H1 (cell line): ENCODE measurements around the gene C16orf90. TPM values are rescaled to one million over a fixed set of nuclear protein-coding genes. Genes with fewer than 3 reads are reported as not detected.

ENCODE experiments used
- BACH1 ChIP-seq: IDR thresholded peaks from 2 replicates; pipeline ENCODE4 v1.6.1; 2012; ENCODE audit warnings: low read length, improper control_type of control experiment
- BCL11A ChIP-seq, 2 experiments: IDR thresholded peaks; one replicate each; pipeline ENCODE4 v1.6.1; 2011; ENCODE audit warnings: low read depth in 2 of 2, low read length in 2 of 2, mild to moderate bottlenecking in 2 of 2
- CHD7 ChIP-seq: fragments of 300-600 bp; sonication (generic); IDR thresholded peaks from 2 replicates; pipeline ENCODE4 v1.7.1; 2012; ENCODE audit warnings: low read length, moderate library complexity, mild to moderate bottlenecking, inconsistent platforms; ENCODE audit not compliant: insufficient replicate concordance
- EP300 ChIP-seq, 2 experiments: IDR thresholded peaks; 1 replicate in 1 of 2; 2 replicates in 1 of 2; pipeline ENCODE4 v1.6.1; 2011 to 2012; ENCODE audit warnings: low read depth in 2 of 2, low read length in 2 of 2, mild to moderate bottlenecking in 2 of 2, borderline replicate concordance in 1 of 2, inconsistent platforms in 1 of 2, moderate library complexity in 1 of 2
- JUND ChIP-seq: IDR thresholded peaks from 2 replicates; pipeline ENCODE4 v1.6.1; 2011; ENCODE audit warnings: mild to moderate bottlenecking, improper control_type of control experiment, low read length
- NRF1 ChIP-seq: IDR thresholded peaks from 2 replicates; pipeline ENCODE4 v1.6.1; 2011; ENCODE audit warnings: mild to moderate bottlenecking, low read depth, low read length, improper control_type of control experiment
- SIN3A ChIP-seq, 2 experiments: IDR thresholded peaks in 1 of 2; conservative IDR thresholded peaks in 1 of 2; 2 replicates each; pipeline ENCODE4 v1.6.1; 2011 to 2012; ENCODE audit warnings: low read length in 2 of 2, improper control_type of control experiment in 1 of 2, low read depth in 1 of 2, mild to moderate bottlenecking in 1 of 2
- SP1 ChIP-seq: IDR thresholded peaks from 2 replicates; pipeline ENCODE4 v1.6.1; 2011; ENCODE audit warnings: low read depth, low read length
- SP2 ChIP-seq: IDR thresholded peaks from 2 replicates; pipeline ENCODE4 v1.6.1; 2012; ENCODE audit warnings: mild to moderate bottlenecking, low read length, inconsistent platforms
- USF2 ChIP-seq: IDR thresholded peaks from 2 replicates; pipeline ENCODE4 v1.6.1; 2011; ENCODE audit warnings: low read length, improper control_type of control experiment
- polyA plus RNA-seq, 7 experiments: library from polyadenylated mRNA; depleted of rRNA in 3 of 7; stranded (reverse) in 5 of 7; unstranded in 2 of 7; fragments of >200 nt in 5 of 7; fragments of 200-250 nt in 2 of 7; gene quantifications; 1 replicate in 5 of 7; 2 replicates in 1 of 7; 4 replicates in 1 of 7; pipeline versions ENCODE4 v1.2.1 to v1.2.3, GENCODE V29; 2011 to 2013; ENCODE audit warnings: missing spikeins in 2 of 7, mixed read lengths in 2 of 7
- total RNA-seq: library from RNA; stranded (reverse); fragmentation: NEBNext Ultra II Directional; extraction: Animal tissue kit (Norgen Biotek cat#: 25700); gene quantifications from 2 replicates; pipeline ENCODE4 v1.2.1, GENCODE V29; 2021

Gene C16orf90
- total and polyA plus RNA-seq, 2 of the 8 experiments (the other 6 are each of a cell fraction or from before 2014, with no cell fraction given): not detected

GRCh38 chr16:3479654-3480216 lies 15.6 kb downstream of the C16orf90 start (continued):
- TF ChIP-seq CHD7 (no peak), SP1 (no peak), BCL11A (IDR thresholded peaks at IDR 0.05; ENCODE audit: low read depth in 2 of 2, low read length in 2 of 2) (no peak), USF2 (no peak), BACH1 (no peak), SP2 (no peak), JUND (no peak), SIN3A (conservative IDR thresholded peaks at IDR 0.05 in 1 of 2, IDR thresholded peaks at IDR 0.05 in 1 of 2; ENCODE audit: low read depth in 1 of 2, low read length in 2 of 2) (no peak), NRF1 (no peak), EP300 (IDR thresholded peaks at IDR 0.05; ENCODE audit: borderline replicate concordance in 1 of 2, low read depth in 2 of 2, low read length in 2 of 2) (no peak)
